Stimulated activated CD8-positive, alpha-beta memory T cell treated with anti-CD3 and anti-CD28 coated beads, Interleukin-12 subunit alpha, Interleukin-12 subunit beta, amount 100 ng/mL, for 4 hours (primary cell): Measurements from ENCODE around the gene KCNK5.

Experiments
- DNase-seq: peaks from one replicate; pipeline ENCODE4 v3.0.0-alpha.2; 2020; ENCODE audit warnings: low read depth

KCNK5 gene, protein sequence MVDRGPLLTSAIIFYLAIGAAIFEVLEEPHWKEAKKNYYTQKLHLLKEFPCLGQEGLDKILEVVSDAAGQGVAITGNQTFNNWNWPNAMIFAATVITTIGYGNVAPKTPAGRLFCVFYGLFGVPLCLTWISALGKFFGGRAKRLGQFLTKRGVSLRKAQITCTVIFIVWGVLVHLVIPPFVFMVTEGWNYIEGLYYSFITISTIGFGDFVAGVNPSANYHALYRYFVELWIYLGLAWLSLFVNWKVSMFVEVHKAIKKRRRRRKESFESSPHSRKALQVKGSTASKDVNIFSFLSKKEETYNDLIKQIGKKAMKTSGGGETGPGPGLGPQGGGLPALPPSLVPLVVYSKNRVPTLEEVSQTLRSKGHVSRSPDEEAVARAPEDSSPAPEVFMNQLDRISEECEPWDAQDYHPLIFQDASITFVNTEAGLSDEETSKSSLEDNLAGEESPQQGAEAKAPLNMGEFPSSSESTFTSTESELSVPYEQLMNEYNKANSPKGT

DNA sequence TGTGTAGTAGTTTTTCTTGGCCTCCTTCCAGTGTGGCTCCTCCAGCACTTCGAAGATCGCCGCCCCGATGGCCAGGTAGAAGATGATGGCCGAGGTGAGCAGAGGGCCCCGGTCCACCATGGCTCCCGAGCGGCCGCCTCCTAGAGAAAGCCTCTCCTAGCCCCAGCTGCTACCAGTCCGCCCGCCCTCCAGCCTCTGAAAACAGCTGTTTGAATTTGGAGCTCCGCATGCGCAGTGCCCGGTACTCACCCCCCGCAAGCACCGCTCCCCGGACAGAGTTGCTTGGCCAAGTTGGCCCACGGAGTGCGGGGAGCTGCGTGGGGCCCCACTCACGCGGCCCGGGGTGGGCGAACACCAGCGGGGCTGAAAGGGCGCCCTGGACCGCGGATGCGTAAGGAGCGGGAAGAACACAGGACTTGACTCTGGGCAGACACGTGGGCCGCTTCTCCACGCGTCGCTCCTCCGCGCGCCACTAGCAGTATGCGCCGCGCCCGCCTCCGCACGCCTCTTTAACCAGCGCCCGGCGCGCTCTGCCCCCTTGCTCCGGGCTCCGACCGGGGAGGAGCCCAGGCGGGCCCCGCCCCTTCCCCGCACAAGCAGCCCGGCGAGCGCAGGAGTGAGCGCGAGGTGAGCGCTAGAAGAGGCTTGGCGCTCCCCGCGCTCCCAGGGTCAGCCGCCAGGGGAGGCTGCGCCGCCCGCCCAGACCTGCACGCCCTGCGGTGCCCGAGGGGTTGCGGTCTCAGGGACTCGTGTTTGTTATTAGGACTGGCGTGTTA lies at the start of gene KCNK5:
TSS of gene KCNK5 (minus strand) at position 484 of the 776 bp plus-strand sequence. CDS start at position 120, 364 bp downstream.
- DNase-seq: peak; percentile 67

- DNase-seq: no peak
Observed at GRCh38 chr6:39276379-39276995, 47.2 kb upstream of the KCNK5 start.

DNA sequence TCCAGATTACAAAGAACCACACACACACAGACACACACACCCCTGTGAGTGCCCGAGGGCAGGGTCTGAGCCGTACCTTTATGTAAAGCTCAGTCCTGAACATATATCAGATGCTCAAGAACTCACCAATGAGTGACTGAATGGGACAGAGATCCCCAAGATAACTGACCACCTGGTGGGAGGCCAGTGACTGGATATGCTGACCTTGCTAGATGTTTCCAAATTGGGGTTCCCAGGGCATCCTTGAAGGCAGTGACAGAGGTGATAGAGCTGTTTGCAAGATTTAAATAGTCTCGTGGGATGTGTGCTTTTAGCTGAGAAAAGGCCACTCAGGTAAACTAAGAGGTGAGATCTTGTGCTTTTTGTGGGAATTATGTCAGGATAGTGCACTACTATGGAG lies 45.6 kb upstream of the KCNK5 start:
- DNase-seq: no peak

DNA sequence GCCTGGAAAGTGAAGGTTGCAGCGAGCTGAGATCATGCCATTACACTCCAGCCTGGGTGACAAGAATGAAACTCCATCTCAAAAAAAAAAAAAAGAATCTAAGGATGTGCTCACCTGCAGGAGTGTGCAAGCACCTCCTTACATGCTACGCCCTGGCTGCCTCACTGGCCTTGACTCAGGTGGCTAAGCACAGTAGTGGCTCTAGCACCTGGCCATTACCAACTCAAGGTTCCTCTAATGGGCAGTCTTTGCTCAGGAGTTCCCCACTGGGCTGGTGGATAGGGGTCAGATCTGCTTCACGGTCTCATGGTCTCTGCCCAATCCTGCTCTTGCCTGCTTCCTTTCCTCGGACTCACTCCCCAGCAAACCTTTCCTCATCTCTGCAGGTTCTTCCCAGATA lies 45.2 kb upstream of the KCNK5 start:
- DNase-seq: no peak

GRCh38 chr6:39273406-39273821 lies 44.1 kb upstream of the KCNK5 start:
- no peak for DNase-seq

DNA sequence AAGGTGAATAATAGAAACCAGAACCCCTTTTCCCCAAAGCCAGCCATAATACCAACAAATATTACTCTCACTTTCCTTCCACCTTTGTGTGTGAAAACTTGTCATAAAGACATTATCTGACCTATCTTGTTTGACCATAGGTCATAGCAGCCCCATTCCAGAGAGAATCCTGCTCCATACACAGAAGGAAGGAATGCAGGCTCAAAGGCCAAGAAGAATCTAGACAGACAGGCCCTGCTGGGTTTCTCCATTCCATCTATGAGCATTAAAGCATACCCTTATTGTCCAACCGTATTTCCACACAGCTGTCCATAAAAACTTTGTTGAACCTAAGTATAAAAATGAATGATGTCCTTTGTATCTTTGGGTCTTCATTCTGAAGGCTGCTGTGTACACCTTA lies 40.7 kb upstream of the KCNK5 start:
- DNase-seq: no peak

GRCh38 chr6:39268721-39269120 lies 39.4 kb upstream of the KCNK5 start:
- DNase-seq: no peak

GRCh38 chr6:39268171-39268570 lies 38.9 kb upstream of the KCNK5 start:
- no peak for DNase-seq

GRCh38 chr6:39266782-39267355 lies 37.6 kb upstream of the KCNK5 start:
- no peak for DNase-seq

DNA sequence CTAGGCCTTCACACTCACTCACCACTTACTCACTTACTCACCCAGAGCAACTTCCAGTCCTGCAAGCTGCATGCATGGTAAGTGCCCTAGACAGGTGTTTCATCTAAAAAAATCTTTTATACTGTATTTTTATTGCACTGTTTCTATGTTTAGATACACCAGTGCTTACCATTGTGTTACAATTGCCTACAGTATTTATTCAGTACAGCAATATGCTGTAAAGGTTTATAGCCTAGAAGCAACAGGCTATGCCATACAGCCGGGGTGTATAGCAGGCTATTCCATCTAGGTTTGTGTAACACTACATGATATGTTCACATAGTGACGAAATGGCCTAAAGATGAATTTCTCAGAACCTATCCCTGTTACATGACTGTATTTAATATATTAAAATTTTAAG lies 37.1 kb upstream of the KCNK5 start:
- no peak for DNase-seq

DNA sequence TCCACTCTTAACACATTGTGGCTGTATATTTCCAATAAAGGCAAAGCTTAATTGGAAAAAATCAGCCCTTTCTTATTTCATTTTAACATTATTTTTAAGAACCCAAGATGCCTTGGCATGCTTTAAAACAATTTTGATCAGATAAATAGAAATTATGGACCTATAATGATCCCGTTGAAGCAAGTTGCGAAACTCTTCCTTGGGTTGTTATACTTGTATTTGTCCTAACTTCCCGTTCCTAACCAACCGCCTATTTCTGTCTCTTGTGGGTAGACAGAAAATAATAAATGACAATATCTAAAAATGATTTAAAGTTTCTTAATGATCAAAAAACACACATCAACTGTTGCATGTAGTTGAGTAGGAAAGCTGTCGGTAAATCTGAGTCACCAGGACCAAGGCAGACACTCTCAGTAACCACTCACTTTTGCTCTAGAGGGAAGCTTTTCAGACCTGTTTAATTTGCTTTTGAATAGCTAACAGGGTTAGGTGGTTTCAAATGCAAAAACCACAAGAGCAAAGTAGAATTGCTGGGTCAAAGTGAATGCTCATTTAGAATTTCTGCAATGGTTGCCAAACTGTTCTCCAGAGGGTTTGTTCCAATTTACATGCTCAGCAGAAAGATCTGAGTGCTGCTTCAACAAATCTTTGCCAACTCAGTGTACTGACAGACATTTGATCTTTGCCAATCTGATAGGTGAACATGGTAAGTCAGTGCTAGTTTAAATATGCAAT lies 34.2 kb upstream of the KCNK5 start:
- no peak for DNase-seq

DNA sequence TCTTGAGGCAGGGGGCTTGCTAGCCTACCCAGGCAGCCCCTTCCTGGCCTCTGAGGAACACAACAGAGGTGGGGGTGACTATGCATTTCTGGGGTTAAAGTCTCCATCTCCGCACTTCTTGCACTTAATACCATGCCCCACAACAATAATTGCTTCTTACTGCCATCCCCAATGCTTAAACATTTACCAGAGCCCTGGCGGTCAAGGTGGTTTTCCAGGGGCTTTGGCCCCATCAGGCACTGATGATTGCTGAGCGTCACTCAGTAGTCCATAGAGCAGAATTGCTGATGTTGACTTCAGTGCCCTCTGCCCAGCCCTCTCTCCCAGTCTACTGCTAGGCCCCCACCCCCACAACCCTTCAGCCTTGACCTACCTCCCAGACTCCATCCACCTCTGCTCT lies 32.5 kb upstream of the KCNK5 start:
- no peak for DNase-seq

DNA sequence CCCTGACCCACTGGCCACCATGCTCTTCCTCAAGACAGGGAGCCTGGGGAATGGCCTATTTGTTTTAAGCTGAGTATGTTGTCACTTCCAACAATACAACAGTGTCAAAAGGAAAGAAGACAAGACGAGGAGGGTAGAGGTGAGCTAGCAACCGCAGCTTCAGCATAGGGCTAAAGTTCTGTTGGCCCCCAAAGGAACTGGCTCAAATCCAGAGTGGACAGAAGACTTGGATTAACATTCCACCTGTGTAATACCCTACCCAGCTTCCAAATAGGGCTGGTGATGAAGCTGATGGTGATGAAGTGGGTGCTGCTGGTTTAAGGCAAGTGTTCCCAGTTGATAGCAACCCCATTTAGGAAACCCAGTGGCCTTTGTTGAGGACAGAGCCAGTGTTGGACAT lies 31.7 kb upstream of the KCNK5 start:
- DNase-seq: no peak

GRCh38 chr6:39260456-39260855 lies 31.2 kb upstream of the KCNK5 start:
- DNase-seq: no peak

- DNase-seq: no peak
Observed at GRCh38 chr6:39256294-39256940, 27.1 kb upstream of the KCNK5 start.

- DNase-seq: no peak
Observed at GRCh38 chr6:39254999-39255535, 25.8 kb upstream of the KCNK5 start.

DNA sequence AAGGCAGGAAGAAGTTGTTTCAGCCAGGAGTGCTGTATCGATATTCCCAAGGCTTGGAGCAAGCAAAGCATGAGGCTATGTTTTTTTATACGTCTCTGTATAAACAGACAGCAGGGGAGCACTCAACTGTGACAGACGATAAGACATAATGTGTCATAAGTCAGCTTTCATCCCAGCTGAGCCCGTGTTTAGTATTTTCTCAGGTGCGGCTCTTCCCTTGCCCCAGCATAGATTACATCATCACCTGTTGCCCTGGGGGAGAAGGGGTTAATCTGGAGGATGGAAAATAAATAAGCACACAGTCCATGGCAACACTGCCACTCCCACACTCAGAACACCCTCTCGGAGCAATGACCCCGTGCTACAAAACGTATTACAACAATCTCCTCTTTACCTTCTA lies 22.1 kb upstream of the KCNK5 start:
- no peak for DNase-seq

GRCh38 chr6:39250507-39250906 lies 21.2 kb upstream of the KCNK5 start:
- no peak for DNase-seq

DNA sequence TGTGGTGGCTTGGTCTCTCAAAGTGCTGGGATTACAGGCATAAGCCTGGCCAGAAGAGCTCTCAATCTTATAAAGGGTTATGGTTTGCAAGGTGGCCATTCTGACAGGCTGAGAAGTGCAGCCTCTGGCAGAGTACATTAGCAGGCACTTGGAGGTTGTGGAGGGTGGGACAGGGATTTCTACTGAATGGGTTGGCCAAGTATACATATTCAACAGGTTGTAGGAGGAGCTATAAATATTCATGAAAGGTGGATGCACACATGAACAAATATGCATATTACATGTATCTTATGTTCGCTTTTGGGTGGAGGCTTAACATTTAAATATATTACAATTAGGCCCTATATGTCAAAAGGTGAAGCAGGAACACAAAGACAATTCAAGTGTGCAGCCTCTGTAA lies 20.0 kb upstream of the KCNK5 start:
- no peak for DNase-seq

- DNase-seq: no peak
Observed at GRCh38 chr6:39247667-39248194, 18.5 kb upstream of the KCNK5 start.

- DNase-seq: no peak
Observed at GRCh38 chr6:39243809-39244208, 14.5 kb upstream of the KCNK5 start.
